Aorta (tissue), 5 donors: ENCODE results near the gene PRR5. TPM values are rescaled to one million over a fixed set of nuclear protein-coding genes. Genes with fewer than 3 reads are reported as not detected.

ENCODE experiments used
- ATAC-seq: fragments of 200-7000 bp; cut with Tn5 transposase; one replicate; pipeline ENCODE4 v1.9.1; 2022; ENCODE audit warnings: moderate library complexity; ENCODE audit not compliant: low FRiP score
- DNase-seq, 2 donors: peaks; one replicate each; pipeline ENCODE4 v3.0.0-alpha.2; 2020
- H3K27ac ChIP-seq, 2 donors: one replicate each; pipeline ENCODE4 v1.5.1; 2013; ENCODE audit warnings: low read length in 2 of 2, mild to moderate bottlenecking in 2 of 2, moderate library complexity in 2 of 2, control low read depth in 1 of 2, inconsistent platforms in 1 of 2, low read depth in 1 of 2
- H3K27me3 ChIP-seq, 2 donors: one replicate each; pipeline ENCODE4 v1.6.1; 2013; ENCODE audit warnings: control low read depth in 1 of 2, low read length in 1 of 2, mild to moderate bottlenecking in 1 of 2, moderate library complexity in 1 of 2; ENCODE audit not compliant: insufficient read depth in 2 of 2, control insufficient read depth in 1 of 2
- H3K36me3 ChIP-seq, 2 donors: one replicate each; pipeline ENCODE4 v1.6.1; 2013; ENCODE audit warnings: control low read depth in 1 of 2, low read length in 1 of 2, mild to moderate bottlenecking in 1 of 2; ENCODE audit not compliant: insufficient read depth in 2 of 2, control insufficient read depth in 1 of 2
- H3K4me1 ChIP-seq, 2 donors: one replicate each; pipeline ENCODE4 v1.6.1; 2013; ENCODE audit warnings: low read length in 2 of 2, control low read depth in 1 of 2, mild to moderate bottlenecking in 1 of 2, moderate library complexity in 1 of 2; ENCODE audit not compliant: insufficient read depth in 2 of 2, control insufficient read depth in 1 of 2
- H3K4me3 ChIP-seq, 2 donors: one replicate each; pipeline ENCODE4 v1.5.1; 2013; ENCODE audit warnings: low read length in 2 of 2, control low read depth in 1 of 2, mild to moderate bottlenecking in 1 of 2
- H3K9me3 ChIP-seq: one replicate; pipeline ENCODE4 v1.6.1; 2013; ENCODE audit warnings: mild to moderate bottlenecking, low read length; ENCODE audit not compliant: control insufficient read depth
- WGBS, 2 donors: extraction: QIAGEN DNeasy Blood & Tissue Kit; methylation state at CpG; one replicate each; pipeline ENCODE4 v1.1.7; 2013; 5-methylcytosine and 5-hydroxymethylcytosine counted together
- intact Hi-C, 2 donors: fragments of 100-400 bp; cut with DNase I; formaldehyde crosslinking; loops; one replicate each; pipeline versions ENCODE4 v1.14.2 to v1.15.0; 2022
- polyA plus RNA-seq, 2 donors: library from polyadenylated mRNA; stranded (reverse); fragments of 200-250 nt; gene quantifications; one replicate each; pipeline ENCODE4 v1.2.3, GENCODE V29; 2013
- total RNA-seq, 2 donors: library from RNA; stranded (reverse); fragmentation: NEBNext Ultra II Directional; extraction: Animal tissue kit (Norgen Biotek cat#: 25700); gene quantifications; one replicate each; pipeline ENCODE4 v1.2.1, GENCODE V29; 2021
- donor health status: healthy with polysubstance abuse.
- donor health status: Bipolar disorder and iron deficiency.
- donor health status: DM: no; HTN: no; CAD: no.
- donor health status: DM: no; HTN: no; CAD: no.
- donor health status: DM: yes; HTN: yes; CAD: no.

The PRR5 gene
- total and polyA plus RNA-seq, 4 donors, result 1.3 to 15.3 (median 9.9) TPM

DNA sequence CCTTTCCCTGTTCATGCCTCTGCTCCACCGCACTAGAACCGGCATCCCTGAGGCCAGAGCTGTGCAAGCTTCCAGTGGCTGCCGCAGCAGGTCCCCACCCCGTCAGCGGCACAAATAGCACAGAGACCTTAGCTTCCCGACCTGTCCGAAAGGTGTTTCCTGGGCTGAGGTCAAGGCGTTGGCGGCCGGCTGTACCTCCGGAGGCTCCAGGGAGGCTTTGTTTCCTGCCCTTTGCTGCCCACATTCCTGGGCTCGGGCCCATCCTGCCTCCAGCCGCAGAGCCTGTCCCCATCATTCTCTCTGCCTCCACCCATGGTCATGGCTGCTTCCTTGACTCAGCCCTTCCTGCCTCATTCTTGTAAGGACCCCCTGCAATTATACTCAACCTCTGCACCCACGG lies 81.6 kb downstream of the PRR5 start:
- no peaks in the 10 kb centered on the region for H3K4me1 ChIP-seq
- H3K27ac ChIP-seq, result no peak overlapping the region
- intact Hi-C loops, result no loop called here
- WGBS, 2 donors, result 53 to 58% methylated on average over 14 of the region's 14 CpGs
- ATAC-seq (no peak), DNase-seq (no peak)
- H3K36me3 ChIP-seq, result no peaks in the 10 kb centered on the region
- no peak overlapping the region for H3K4me3 ChIP-seq
- H3K9me3 ChIP-seq, result no peaks in the 10 kb centered on the region
- H3K27me3 ChIP-seq, result no peaks in the 10 kb centered on the region

DNA sequence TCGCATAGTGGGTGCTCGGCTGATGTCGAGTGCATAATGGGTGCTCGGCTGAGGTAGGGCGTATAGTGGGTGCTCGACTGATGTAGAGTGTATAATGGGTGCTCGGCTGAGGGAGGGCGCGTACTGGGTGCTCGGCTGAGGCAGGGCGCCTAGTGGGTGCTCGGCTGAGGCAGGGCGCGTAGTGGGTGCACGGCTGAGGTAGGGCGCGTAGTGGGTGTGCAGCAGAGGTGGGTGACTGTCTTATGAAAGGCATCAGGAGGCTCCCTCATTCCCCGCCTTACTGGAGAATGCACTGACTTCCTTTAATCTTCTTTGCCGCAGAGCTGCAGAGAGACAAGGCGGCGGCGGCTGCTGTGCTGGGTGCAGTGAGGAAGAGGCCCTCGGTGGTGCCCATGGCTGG lies 84.1 kb downstream of the PRR5 start:
- no peak overlapping the region for H3K4me3 ChIP-seq
- no peaks in the 10 kb centered on the region for H3K9me3 ChIP-seq
- no peak overlapping the region for H3K27ac ChIP-seq
- no peak for ATAC-seq
- no peaks in the 10 kb centered on the region for H3K36me3 ChIP-seq
- no peak for DNase-seq
- 85 to 91% methylated on average over 23 of the region's 23 CpGs for WGBS, 2 donors
- H3K4me1 ChIP-seq, result no peaks in the 10 kb centered on the region
- intact Hi-C loops, result no loop called here
- no peaks in the 10 kb centered on the region for H3K27me3 ChIP-seq

DNA sequence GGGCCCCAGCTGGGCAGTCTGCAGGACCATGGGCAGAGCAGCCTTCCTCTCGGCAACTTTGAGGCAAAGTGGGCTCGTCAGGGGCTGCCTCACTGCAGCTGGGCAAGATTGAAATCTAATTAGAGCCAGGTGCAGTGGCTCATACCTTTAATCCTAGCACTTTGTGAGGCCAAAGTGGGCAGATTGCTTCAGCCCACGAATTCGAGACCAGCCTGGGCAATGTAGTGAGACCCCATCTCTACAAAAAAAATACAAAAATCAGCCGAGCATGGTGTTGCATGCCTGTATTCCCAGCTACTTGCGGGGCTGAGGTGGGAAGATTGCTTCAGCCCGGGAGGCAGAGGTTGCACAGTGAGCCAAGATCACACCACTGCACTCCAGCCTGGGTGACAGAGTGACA lies 84.6 kb downstream of the PRR5 start:
- Histone ChIP-seq H3K27ac (no peak overlapping the region), H3K4me1 (no peaks in the 10 kb centered on the region), H3K9me3 (no peaks in the 10 kb centered on the region), H3K4me3 (no peak overlapping the region), H3K27me3 (no peaks in the 10 kb centered on the region), H3K36me3 (no peaks in the 10 kb centered on the region)
- intact Hi-C loops, result no loop called here
- ATAC-seq (no peak), DNase-seq (no peak)
- 56 to 59% methylated on average over 7 of the region's 7 CpGs for WGBS, 2 donors

Other genes with a start within 250 kb of the PRR5 start
- gene RTL6, start 204.0 kb upstream of the PRR5 start, total RNA-seq, result 10 to 100 TPM; 15.3 to 17.0 TPM
- 1 to 10 TPM; 7.5 to 8.4 TPM for gene RTL6, start 204.0 kb upstream of the PRR5 start, polyA plus RNA-seq
- gene ARHGAP8, start 50.4 kb downstream of the PRR5 start, total RNA-seq, result 1 to 10 TPM; 1.4 to 3.0 TPM
- gene ARHGAP8, start 50.4 kb downstream of the PRR5 start, polyA plus RNA-seq, result not detected